Endothelial cell of umbilical vein (primary cell): Measurements from ENCODE around the gene SULT1A1. TPM values are rescaled to one million over a fixed set of nuclear protein-coding genes. Genes with fewer than 3 reads are reported as not detected.

Source experiments
- BruUV-seq: library from RNA; stranded (reverse); fragments of 400-500 nt; replicated peaks from 2 replicates; lab custom pipeline; 2021; lab: Mats Ljungman, UMichigan
- CTCF ChIA-PET: fragments of 300-600, 350-600 bp; sonication (Branson Sonifier 250); formaldehyde crosslinking; loops from one replicate; lab custom pipeline; 2021; ENCODE audit warnings: antibody characterized with exemption, inconsistent platforms; lab: Charles Lee
- POLR2A ChIA-PET: fragments of 300-600, 350-600 bp; sonication (Branson Sonifier 250); formaldehyde crosslinking; loops from one replicate; lab custom pipeline; 2021; ENCODE audit warnings: antibody characterized with exemption, inconsistent platforms; lab: Charles Lee
- DNase-seq: peaks from one replicate; pipeline ENCODE4 v3.0.0-alpha.2; 2011; ENCODE audit warnings: low read depth, low spot score
- FAIRE-seq: peaks from 2 replicates; lab custom pipeline; 2011; peaks lifted over from hg19 to GRCh38; lab: Jason Lieb, UNC
- H2AFZ ChIP-seq: 2 replicates; pipeline ENCODE4 v1.6.0; 2012; ENCODE audit warnings: low read depth, low read length, control low read depth, inconsistent platforms
- H3K27ac ChIP-seq: 2 replicates; pipeline ENCODE4 v1.5.1; 2011; ENCODE audit warnings: low read depth, mild to moderate bottlenecking, control low read depth, low read length, moderate library complexity; ENCODE audit not compliant: insufficient read depth
- H3K27me3 ChIP-seq, 2 experiments: 2 replicates each; pipeline versions ENCODE4 v1.6.0 to v1.6.1; 2011; ENCODE audit warnings: low read length in 2 of 2, mixed read lengths in 1 of 2; ENCODE audit not compliant: control insufficient read depth in 2 of 2, insufficient read depth in 2 of 2
- H3K36me3 ChIP-seq, 2 experiments: 2 replicates in 1 of 2; 3 replicates in 1 of 2; pipeline ENCODE4 v1.5.1; 2011; ENCODE audit warnings: low read length in 2 of 2, mild to moderate bottlenecking in 1 of 2, moderate library complexity in 1 of 2; ENCODE audit not compliant: control insufficient read depth in 2 of 2, insufficient read depth in 2 of 2; ENCODE audit errors: extremely low read depth in 1 of 2
- H3K4me1 ChIP-seq: 3 replicates; pipeline ENCODE4 v1.5.1; 2011; ENCODE audit warnings: mild to moderate bottlenecking, low read length; ENCODE audit not compliant: control insufficient read depth, insufficient read depth; ENCODE audit errors: extremely low read depth
- H3K4me2 ChIP-seq: 2 replicates; pipeline ENCODE4 v1.6.1; 2011; ENCODE audit warnings: low read length, control low read depth, mixed read lengths; ENCODE audit not compliant: insufficient read depth
- H3K4me3 ChIP-seq, 3 experiments: fragments of 200-600 bp in 1 of 3; sonication (generic), shearing (Covaris generic) in 1 of 3; replicated peaks in 1 of 3; 2 replicates each; pipeline ENCODE4 v1.5.1; 2011 to 2016; ENCODE audit warnings: control low read depth in 3 of 3, low read length in 3 of 3, mild to moderate bottlenecking in 2 of 3, inconsistent platforms in 1 of 3, low read depth in 1 of 3, moderate library complexity in 1 of 3; ENCODE audit not compliant: insufficient read depth in 1 of 3
- H3K79me2 ChIP-seq: 2 replicates; pipeline ENCODE4 v1.6.0; 2012; ENCODE audit warnings: low read length, inconsistent platforms; ENCODE audit not compliant: control insufficient read depth, insufficient read depth
- H3K9ac ChIP-seq: replicated peaks from 2 replicates; pipeline ENCODE3; 2011; ENCODE audit warnings: low read length, control low read depth; ENCODE audit not compliant: insufficient read depth; ENCODE audit errors: extremely low read depth
- H3K9me1 ChIP-seq: replicated peaks from 3 replicates; pipeline ENCODE4 v1.6.0; 2011; ENCODE audit warnings: mild to moderate bottlenecking, low read length; ENCODE audit not compliant: control insufficient read depth, insufficient read depth; ENCODE audit errors: extremely low read depth
- H3K9me3 ChIP-seq: replicated peaks from 2 replicates; pipeline ENCODE4 v1.5.1; 2012; ENCODE audit warnings: low read length, inconsistent platforms; ENCODE audit not compliant: control insufficient read depth, insufficient read depth
- H4K20me1 ChIP-seq: replicated peaks from 2 replicates; pipeline ENCODE3; 2011; ENCODE audit warnings: mild to moderate bottlenecking, low read length; ENCODE audit not compliant: control insufficient read depth, insufficient read depth; ENCODE audit errors: extremely low read depth
- EZH2 ChIP-seq: IDR thresholded peaks from 2 replicates; pipeline ENCODE4 v1.6.1; 2012; ENCODE audit warnings: borderline replicate concordance, low read depth, mild to moderate bottlenecking, moderate library complexity, low read length, inconsistent platforms; ENCODE audit not compliant: severe bottlenecking
- FOS ChIP-seq: IDR thresholded peaks from 2 replicates; pipeline ENCODE4 v1.6.1; 2011; ENCODE audit warnings: mild to moderate bottlenecking, low read length, moderate library complexity, borderline replicate concordance; ENCODE audit not compliant: insufficient read depth
- GATA2 ChIP-seq: IDR thresholded peaks from 2 replicates; pipeline ENCODE4 v1.7.0; 2011; ENCODE audit warnings: low read depth, mild to moderate bottlenecking, moderate library complexity, mixed read lengths, low read length; ENCODE audit not compliant: insufficient read length, insufficient read depth
- JUN ChIP-seq: IDR thresholded peaks from 2 replicates; pipeline ENCODE4 v1.6.1; 2011; ENCODE audit warnings: borderline replicate concordance, low read depth; ENCODE audit not compliant: insufficient read length, insufficient read depth
- MAX ChIP-seq: IDR thresholded peaks from 2 replicates; pipeline ENCODE4 v1.6.1; 2011; ENCODE audit not compliant: insufficient read depth, insufficient read length
- MYC ChIP-seq: IDR thresholded peaks from one replicate; pipeline ENCODE4 v1.6.1; 2011; ENCODE audit warnings: mild to moderate bottlenecking, low read depth, low read length
- POLR2A ChIP-seq: IDR thresholded peaks from 2 replicates; pipeline ENCODE4 v1.6.1; 2012; ENCODE audit warnings: low read depth, mild to moderate bottlenecking, control low read depth, low read length
- POLR2AphosphoS5 ChIP-seq: IDR thresholded peaks from 2 replicates; pipeline ENCODE4 v1.6.1; 2012; ENCODE audit warnings: low read depth, mild to moderate bottlenecking, control low read depth, low read length, moderate library complexity; ENCODE audit not compliant: insufficient read depth
- dilution Hi-C: fragments of 300-500 bp; cut with MboI; formaldehyde crosslinking; loops from one replicate; pipeline ENCODE4 v1.15.0; 2019; ENCODE audit warnings: low sequenced_read_pairs; ENCODE audit not compliant: extremely low pct_ligation_motif_present
- intact Hi-C: fragments of 100-400 bp; cut with micrococcal nuclease; formaldehyde crosslinking; loops from one replicate; pipeline ENCODE4 v1.10.0; 2022
- polyA plus RNA-seq, 4 experiments: library from polyadenylated mRNA; depleted of rRNA in 3 of 4; stranded (reverse) in 3 of 4; unstranded in 1 of 4; fragments of >200 nt; gene quantifications; 2 replicates each; pipeline versions ENCODE4 v1.2.1 to v1.2.3, GENCODE V29; 2011 to 2012; ENCODE audit warnings: missing spikeins in 1 of 4
- total RNA-seq: library from RNA; stranded (reverse); gene quantifications from 2 replicates; pipeline ENCODE4 v1.2.3, GENCODE V29; 2021
- TF ChIP-seq, protein P1 (sequence below), 2 donors: IDR thresholded peaks; 1 replicate in 1 of 2; 2 replicates in 1 of 2; pipeline ENCODE4 v1.5.1; 2011; ENCODE audit warnings: low read length in 2 of 2, mild to moderate bottlenecking in 2 of 2, moderate library complexity in 2 of 2, control low read depth in 1 of 2, inconsistent platforms in 1 of 2, low read depth in 1 of 2; ENCODE audit not compliant: insufficient read depth in 1 of 2; ENCODE audit errors: extremely low read depth in 1 of 2

SULT1A1 gene
- total and polyA plus RNA-seq, 2 donors (not counting 3 experiments of a cell fraction or from before 2014, with no cell fraction given) = 0.77 to 0.90 TPM

GRCh38 chr16:28603381-28604185, 6.3 kb downstream of the SULT1A1 start:
- Histone ChIP-seq H3K4me3 (no peak overlapping the region), H3K9me3 (no peaks in the 10 kb centered on the region), H3K9me1 (no peaks in the 10 kb centered on the region), H3K27me3 (no peaks in the 10 kb centered on the region), H3K27ac (no peak overlapping the region), H3K4me1 (no peaks in the 10 kb centered on the region), H3K36me3 (no peaks in the 10 kb centered on the region), H3K9ac (no peak overlapping the region), H2AFZ (no peak overlapping the region), H3K4me2 (no peak overlapping the region), H4K20me1 (no peaks in the 10 kb centered on the region), H3K79me2 (no peaks in the 10 kb centered on the region)
- DNase-seq (no peak), FAIRE-seq (no peak)
- ChIA-PET CTCF (interaction anchor here (0.8 to 1.7 kb wide), 4 partner anchors 10 to 287 kb away, joined by 3 to 4 read pairs (median 3); no protein-coding TSS in a partner anchor), POLR2A (no interaction called here)
- no peak for TF ChIP-seq MYC
- no peak for TF ChIP-seq GATA2
- TF ChIP-seq POLR2AphosphoS5 = no peak
- TF ChIP-seq, protein P1, sequence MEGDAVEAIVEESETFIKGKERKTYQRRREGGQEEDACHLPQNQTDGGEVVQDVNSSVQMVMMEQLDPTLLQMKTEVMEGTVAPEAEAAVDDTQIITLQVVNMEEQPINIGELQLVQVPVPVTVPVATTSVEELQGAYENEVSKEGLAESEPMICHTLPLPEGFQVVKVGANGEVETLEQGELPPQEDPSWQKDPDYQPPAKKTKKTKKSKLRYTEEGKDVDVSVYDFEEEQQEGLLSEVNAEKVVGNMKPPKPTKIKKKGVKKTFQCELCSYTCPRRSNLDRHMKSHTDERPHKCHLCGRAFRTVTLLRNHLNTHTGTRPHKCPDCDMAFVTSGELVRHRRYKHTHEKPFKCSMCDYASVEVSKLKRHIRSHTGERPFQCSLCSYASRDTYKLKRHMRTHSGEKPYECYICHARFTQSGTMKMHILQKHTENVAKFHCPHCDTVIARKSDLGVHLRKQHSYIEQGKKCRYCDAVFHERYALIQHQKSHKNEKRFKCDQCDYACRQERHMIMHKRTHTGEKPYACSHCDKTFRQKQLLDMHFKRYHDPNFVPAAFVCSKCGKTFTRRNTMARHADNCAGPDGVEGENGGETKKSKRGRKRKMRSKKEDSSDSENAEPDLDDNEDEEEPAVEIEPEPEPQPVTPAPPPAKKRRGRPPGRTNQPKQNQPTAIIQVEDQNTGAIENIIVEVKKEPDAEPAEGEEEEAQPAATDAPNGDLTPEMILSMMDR (IDR thresholded peaks at IDR 0.05; ENCODE audit: extremely low read depth in 1 of 2, insufficient read depth in 1 of 2, low read depth in 1 of 2, low read length in 2 of 2) = no peak
- no peak for TF ChIP-seq POLR2A
- TF ChIP-seq JUN = no peak
- no peak for TF ChIP-seq FOS
- no peak for TF ChIP-seq EZH2
- TF ChIP-seq MAX = no peak
- intact Hi-C loops (no loop called here), dilution Hi-C loops (no loop called here)
- no TSS peak for BruUV-seq
